Measurements from ENCODE around the gene SF3A2.

GRCh38 chr19:2277138-2277537 is 40.5 kb downstream of the SF3A2 start:
- TF ChIP-seq POLR2A (IDR thresholded peaks at IDR 0.05) (no peak), CTCF (IDR thresholded peaks at IDR 0.05) (no peak)
